SH-SY5Y (cell line): ENCODE measurements around the gene CNNM2.

Experiments
- GATA2 ChIP-seq: IDR thresholded peaks from 2 replicates; pipeline ENCODE4 v1.6.1; 2011; ENCODE audit warnings: mild to moderate bottlenecking, low read depth, low read length
- GATA3 ChIP-seq: IDR thresholded peaks from 2 replicates; pipeline ENCODE4 v1.6.1; 2011; ENCODE audit warnings: low read depth, mild to moderate bottlenecking, low read length, moderate library complexity

DNA sequence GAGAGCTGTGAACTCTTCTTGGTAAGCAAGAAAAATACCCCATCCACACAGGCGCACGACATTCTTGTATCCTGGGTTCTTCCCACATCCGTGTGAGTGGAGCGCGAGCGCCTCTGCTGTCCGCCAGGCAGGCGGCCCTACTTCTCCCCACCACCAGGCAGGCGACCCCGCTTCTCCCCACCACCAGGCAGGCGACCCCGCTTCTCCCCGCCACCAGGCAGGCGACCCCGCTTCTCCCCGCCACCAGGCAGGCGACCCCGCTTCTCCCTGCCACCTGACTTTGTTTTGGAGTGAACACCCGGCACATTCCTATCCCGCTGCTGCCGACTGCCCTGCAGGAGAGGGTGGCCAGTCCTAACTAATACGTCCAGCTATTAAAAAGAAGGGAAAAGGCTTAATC is 154.2 kb downstream of the CNNM2 start:
- TF ChIP-seq GATA2, result no peak
- TF ChIP-seq GATA3, result no peak
